ENCODE results near the gene LIPE.
"Not testable (repeated sequence)": the region's sequence is repeated elsewhere in the genome, so short reads cannot be mapped to it uniquely, and the experiment has no call there.

LIPE gene, protein sequence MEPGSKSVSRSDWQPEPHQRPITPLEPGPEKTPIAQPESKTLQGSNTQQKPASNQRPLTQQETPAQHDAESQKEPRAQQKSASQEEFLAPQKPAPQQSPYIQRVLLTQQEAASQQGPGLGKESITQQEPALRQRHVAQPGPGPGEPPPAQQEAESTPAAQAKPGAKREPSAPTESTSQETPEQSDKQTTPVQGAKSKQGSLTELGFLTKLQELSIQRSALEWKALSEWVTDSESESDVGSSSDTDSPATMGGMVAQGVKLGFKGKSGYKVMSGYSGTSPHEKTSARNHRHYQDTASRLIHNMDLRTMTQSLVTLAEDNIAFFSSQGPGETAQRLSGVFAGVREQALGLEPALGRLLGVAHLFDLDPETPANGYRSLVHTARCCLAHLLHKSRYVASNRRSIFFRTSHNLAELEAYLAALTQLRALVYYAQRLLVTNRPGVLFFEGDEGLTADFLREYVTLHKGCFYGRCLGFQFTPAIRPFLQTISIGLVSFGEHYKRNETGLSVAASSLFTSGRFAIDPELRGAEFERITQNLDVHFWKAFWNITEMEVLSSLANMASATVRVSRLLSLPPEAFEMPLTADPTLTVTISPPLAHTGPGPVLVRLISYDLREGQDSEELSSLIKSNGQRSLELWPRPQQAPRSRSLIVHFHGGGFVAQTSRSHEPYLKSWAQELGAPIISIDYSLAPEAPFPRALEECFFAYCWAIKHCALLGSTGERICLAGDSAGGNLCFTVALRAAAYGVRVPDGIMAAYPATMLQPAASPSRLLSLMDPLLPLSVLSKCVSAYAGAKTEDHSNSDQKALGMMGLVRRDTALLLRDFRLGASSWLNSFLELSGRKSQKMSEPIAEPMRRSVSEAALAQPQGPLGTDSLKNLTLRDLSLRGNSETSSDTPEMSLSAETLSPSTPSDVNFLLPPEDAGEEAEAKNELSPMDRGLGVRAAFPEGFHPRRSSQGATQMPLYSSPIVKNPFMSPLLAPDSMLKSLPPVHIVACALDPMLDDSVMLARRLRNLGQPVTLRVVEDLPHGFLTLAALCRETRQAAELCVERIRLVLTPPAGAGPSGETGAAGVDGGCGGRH

DNA sequence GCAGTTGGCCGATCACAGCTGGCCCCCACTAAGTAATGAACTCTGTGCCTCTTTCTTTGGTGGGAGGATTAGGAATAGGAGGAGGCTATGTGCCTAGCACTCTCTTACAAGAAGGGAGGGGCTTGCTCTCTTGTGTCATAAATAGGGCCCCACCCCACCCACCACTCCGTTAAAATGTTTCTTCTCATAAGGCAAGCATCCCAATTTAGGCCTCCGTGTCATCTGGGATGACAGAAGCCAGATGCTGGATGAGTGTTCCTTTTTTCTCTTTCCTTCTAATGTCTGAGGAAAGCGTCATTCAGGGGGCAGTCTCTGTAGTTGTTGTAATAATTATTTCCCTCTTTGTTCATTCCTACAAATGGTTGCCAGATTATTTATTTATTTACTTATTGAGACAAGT is at the start of gene LIPE:
LIPE (minus strand) TSS at position 76 of the 400 bp plus-strand sequence. CDS start 239 bp downstream, outside the sequence.
- FAIRE-seq (no peak), DNase-seq (ENCODE audit: low spot score) (no peak)

DNA sequence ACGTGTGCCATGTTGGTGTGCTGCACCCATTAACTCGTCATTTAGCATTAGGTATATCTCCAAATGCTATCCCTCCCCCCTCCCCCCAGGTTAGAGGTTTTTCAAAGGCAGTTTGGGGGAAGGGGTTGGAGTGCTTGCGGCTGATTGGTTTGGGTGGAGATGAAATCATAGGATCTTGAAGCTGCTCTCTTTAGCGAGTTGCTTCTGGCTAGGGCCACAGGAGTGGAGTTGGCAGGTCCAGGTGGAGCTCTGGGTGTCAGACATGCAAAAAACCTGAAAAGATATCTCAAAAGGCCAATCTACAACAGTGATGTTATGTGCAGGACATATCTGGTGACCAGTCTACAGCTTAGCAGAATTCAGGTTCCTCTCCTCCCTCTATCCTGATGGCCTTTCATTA is 48.2 kb upstream of the LIPE start:
- DNase-seq (ENCODE audit: low spot score): no peak
- FAIRE-seq: no peak

DNA sequence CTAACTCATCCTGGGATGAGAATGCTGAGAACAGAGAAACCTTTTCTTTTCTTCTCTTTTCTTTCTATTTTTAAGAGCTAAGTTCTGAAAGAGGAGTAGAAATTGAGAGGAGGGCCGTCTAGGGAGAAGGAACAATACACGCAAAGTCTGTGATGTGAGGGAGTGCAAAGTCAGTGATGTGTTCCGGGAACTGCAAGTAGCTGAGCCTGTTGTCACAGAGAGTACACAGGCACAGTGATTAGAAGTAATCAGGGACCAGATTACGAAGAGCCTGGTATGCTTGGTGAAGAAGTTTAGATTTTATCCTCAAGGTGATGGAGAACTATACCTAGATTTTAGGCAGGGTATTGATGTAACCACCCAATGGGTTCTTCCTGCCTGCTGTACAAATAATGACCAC is 47.6 kb upstream of the LIPE start:
- DNase-seq (ENCODE audit: low spot score): no peak
- FAIRE-seq: no peak

DNA sequence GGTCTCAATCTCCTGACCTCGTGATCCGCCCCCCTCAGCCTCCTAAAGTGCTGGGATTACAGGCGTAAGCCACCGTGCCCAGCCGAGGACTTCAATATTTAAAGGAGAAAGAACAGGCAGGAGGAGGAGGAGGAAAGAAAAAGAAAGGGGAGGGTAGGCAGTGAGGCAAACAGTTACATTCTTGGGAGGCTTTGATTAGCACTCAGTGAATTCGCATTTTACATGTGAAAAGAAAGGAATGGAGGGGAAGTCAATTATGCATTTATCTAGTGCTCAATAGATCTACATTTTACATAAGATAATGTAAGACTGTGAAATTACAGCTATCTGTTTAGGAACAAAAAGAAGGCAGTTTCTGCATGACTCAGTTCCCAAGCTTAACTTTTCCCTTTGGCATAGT is 46.5 kb upstream of the LIPE start:
- FAIRE-seq: no peak
- DNase-seq (ENCODE audit: low spot score): no peak

DNA sequence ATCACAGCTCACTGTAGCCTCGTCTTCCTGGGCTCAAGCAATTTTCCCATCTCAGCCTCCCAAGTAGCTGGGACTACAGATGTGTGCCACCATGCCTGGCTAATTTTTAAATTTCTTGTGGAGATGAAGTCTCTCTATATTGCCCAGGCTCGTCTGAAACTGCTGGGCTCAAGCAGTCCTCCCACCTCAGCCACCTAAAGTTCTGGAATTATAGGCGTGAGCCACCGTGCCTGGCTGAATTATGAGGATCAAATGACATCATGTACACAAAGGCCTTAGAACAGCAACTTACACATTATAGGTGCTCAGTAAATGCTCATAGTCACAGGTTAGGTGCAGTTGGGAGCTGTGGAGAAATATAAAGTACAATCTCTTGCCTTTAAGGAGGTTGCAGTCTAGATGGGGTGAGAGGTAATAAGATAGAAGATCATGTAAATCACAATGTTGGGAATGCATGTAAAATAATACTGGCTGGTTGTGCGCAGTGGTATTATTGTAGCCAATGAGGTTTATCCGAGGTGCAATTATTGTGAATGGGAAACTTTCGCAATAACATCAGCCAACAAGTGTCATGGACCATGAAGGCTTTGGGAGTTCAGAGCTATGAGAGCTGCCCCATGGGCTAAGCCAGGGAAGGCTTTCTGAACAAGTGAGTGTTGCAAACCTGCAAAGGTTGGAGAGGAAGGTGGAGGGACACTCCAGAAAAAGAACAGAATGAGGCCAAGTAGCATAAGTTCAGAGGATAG is 45.4 kb upstream of the LIPE start:
- DNase-seq (ENCODE audit: low spot score): no peak
- FAIRE-seq: no peak

DNA sequence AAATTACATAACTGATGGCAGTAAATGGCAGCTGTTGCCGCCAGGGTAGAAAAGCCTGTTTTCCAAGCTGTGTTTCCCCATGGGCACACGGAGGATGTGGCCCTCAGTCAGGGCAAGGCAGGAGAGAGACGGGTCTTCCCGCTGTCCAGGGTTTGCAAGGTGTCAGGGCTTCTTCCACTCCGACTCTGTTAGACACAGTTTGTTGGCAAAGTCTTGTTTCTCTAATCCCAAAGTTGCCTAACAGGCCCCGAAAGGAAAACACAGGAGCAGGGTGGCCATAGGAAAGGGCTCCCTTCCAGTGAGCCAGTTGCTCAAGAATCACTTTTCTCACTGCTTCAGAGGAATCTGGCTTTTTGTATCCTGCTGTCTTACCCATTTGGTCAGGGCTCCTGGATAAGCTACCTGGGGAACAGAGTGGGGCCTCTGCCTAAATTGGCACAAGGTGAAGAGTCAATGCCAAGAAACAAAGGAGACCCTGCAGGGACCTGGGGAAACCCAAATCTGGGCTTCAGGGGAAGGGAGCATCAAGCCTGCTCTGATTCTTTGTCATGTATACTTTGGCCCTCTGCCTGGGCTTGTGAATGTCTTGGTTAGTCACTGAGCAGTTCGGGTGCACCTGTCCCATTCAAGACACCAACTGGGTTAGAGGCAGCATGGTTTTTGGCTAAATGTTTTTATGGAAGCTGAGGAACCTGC is 44.5 kb upstream of the LIPE start:
- DNase-seq (ENCODE audit: low spot score) (no peak), FAIRE-seq (no peak)

DNA sequence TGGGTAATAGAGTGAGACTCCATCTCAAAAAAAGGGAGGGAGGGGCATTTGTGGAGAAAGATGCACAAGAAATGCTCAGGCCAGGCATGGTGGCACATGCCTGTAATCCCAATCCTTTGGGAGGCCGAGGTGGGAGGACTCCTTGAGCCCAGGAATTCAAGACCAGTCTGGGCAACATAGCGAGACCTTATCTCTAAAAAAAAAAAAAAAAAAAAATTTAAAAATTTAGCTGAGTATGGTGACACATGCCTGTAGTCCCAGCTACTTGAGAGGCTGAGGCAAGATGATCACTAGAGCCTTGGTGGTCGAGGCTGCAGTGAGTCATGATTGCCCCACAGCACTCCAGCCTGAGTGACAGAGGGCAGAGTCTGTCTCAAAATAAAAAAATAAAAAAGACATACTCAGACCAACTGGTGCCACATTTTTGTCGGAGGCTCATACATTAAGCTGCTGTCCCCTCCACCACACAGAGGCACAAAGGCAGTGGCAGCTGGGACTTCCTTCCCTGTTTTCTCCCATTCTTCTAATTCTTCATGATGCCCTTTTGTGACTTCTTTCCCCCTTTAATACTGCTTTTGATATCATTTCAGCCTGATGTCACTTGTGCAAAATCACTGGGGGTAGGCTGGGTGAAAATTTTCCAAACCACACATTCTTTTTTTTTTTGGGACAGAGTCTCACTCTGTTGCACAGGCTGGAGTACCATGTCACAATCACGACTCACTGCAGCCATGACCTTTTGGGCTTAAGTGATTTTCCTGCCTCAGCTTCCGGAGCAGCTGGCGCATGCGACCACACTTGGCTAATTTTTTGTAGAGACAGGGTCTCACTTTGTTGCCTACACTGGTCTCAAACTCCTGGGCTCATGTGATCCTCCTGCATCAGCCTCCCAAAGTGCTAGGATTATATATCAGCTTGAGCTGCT is 42.4 kb upstream of the LIPE start:
- DNase-seq (ENCODE audit: low spot score) (no peak), FAIRE-seq (no peak)

DNA sequence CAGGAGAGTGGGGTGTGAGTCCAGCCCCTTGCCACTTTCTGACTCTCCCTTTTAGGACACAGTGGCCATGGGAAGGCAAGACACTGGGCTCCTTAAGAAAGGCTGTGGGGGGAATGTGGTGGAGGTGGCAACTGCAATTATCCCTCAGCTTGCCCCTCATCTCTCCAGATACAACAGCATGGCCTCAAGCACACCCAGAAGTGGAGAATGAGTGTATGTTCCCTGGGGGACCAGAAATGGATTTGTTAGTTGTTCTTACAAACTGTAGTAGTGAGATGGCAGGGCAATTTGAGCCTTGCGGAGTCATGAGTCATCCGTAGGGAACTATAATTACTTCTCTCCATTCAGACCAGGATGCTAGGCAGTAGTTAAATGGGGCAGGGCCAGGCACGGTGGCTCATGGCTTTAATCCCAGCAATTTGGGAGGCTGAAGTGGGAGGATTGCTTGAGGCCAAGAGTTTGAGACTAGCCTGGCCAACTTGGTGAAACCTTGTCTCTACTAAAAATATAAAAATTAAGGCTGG is 41.1 kb upstream of the LIPE start:
- FAIRE-seq (peak; percentile 30), DNase-seq (ENCODE audit: low spot score) (peak; percentile 51)

DNA sequence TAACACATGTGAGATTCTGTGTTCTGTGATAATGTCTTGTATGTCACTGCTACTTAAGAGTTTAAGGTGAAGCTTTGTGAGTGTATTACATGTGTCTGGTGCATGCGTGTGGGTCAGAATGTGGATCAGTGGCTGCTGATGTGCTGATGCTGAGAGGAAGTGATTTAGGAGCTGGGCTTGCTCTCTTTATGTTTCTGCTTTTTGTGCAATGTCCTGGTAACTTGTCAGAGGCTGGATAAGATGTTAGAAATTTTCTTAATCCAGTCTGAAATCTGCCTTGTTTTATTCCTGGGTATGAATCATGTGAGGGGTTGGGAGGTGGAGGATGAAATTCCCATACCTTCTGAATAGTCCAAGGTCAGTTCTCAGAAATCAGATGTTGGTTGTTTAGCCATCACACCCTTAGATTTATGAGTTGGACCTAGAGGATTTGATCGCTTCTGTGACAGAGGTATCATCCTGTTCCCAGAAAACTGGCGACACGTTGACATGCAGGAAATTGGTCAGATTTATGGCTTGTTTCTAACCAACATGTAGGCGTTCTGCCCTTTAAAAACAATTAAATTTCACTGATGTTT is 40.1 kb upstream of the LIPE start:
- FAIRE-seq (no peak), DNase-seq (ENCODE audit: low spot score) (no peak)

DNA sequence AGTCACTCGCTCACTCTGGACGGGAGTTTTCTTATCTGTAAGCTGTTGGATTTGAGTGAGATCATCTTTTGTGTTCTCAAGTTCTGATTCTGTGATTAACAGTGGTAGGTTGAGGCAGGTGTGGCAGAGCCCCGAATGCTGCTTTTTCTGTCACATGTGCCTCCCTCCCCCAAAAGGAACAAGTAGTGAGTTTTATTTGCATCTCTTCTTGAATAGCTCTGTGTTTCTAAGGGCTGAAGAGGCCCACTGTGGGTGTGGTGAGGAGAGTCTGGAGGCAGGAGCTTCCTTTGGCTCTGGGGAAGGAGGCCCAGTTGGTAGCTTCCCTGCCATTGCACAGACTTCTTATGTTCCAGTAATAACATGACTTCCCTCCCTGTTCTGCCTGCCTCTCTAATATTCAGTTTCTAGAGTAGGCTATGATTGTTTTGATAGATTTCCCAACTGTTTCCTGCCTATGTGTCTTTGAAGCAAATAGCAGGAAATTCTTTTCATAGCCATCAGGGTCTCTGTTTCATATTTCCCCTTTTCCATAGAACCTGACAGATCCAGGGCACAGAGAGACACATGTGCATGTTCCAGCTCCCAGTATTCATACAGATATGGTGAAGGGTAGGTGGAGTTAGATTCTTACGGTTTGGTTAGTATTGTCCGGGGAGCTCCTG is 39.5 kb upstream of the LIPE start:
- DNase-seq (ENCODE audit: low spot score): no peak
- FAIRE-seq: no peak

DNA sequence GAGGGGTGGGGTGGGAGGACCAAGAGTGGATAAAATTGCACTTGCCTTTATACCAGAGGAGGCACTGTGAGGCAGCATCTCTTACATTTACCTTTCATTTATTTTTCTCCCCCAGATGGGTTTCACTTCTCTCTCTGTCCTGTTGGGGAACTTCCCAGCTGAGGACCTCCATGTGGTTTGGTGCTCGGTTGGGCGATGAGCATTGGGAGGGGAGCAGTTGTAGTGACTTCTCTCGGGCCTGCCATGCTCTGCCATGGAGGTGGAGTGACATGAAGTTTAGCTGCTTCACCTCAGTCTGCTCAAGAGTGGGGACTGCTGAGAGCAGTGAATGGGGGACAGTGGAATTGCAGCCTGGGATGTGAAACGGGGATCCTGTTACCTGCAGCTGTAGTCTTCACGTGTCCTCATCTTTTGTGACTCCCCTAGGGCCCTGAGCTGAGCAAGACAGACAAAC is 38.7 kb upstream of the LIPE start:
- FAIRE-seq (no peak), DNase-seq (ENCODE audit: low spot score) (no peak)

DNA sequence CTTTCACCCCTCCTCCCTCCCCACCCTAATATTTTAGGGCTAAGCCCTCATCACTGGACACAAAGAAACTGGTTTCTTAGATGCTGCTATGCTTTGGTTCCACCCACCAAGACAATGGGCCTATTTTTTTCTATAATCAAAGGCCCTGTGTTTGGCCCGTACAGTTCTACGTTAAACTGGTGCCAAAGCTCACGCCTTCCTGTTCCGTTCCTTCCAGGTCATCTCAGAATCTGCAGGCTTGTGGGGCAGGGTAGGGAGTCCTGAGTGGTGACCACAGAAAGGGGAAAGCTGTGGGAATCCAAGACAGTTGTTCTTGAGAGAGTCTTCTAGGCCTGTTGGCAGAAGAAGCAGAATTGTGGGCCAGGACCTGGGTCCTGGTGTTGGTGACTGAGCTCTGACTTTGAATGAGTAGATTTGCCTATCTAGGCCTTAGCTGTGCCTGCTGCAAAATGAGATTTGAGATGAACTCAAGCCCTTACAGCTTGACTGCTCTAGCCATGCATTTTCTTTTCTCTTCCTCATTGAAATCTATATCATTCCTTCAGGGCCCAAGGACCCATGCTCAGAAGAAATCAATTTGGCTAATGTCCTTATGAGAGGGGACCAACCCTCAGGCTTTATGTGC is 34.6 kb upstream of the LIPE start:
- DNase-seq (ENCODE audit: low spot score) (no peak), FAIRE-seq (no peak)

DNA sequence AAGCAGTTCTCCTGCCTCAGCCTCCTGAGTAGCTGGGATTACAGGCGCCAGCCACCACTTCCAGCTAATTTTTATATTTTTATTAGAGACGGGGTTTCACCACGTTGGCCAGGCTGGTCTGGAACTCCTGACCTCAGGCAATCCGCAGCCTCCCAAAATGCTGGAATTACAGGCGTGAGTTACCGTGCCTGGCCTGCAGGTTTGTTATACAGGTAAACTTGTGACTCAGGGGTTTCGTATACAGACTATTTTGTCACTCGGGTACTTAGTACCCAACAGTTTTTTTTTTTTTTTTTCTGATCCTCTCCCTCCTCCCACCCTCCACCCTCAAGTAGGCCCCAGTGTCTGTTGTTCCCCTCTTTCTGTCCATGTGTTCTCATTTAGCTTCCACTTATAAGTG is 34.0 kb upstream of the LIPE start:
- not testable (repeated sequence) for DNase-seq (ENCODE audit: low spot score); FAIRE-seq

DNA sequence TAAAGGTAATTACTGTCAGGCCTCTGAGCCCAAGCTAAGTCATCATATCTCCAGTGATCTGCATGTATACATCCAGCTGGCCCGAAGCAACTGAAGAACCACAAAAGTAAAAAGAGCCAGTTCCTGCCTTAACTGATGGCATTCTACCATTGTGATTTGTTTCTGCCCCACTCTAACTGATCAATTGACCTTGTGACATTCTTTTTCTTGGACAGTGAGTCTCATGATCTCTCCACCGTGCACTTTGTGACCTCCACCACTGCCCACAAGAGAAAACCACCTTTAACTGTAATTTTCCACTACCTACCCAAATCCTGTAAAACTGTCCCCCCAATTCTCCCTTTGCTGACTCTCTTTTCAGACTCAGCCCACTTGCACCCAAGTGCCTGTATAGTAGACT is 32.7 kb upstream of the LIPE start:
- FAIRE-seq: no peak
- no peak for DNase-seq (ENCODE audit: low spot score)

DNA sequence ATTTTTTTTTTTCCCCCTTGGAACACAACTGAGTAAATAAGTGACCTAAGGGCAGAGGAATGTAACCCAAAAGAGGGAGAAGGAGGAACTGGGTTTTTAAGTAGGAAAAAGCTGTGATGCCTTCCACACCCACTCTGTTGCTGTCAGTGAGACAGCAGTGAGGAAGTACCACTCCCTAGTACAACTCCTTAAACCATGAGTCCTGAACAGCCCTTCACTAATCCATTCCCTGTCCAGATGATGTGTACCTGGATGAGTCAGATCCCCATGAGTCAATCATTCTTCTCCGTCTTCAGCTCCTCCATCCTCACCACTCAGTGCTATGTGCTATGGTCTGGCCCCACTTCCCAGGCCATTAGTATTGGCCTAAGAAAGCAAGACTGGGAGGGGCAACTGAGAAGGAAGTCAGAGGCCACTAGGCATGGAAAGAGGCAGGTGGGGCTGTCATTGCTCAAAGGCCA is 28.5 kb upstream of the LIPE start:
- DNase-seq (ENCODE audit: low spot score) (peak; percentile 54), FAIRE-seq (no peak)

DNA sequence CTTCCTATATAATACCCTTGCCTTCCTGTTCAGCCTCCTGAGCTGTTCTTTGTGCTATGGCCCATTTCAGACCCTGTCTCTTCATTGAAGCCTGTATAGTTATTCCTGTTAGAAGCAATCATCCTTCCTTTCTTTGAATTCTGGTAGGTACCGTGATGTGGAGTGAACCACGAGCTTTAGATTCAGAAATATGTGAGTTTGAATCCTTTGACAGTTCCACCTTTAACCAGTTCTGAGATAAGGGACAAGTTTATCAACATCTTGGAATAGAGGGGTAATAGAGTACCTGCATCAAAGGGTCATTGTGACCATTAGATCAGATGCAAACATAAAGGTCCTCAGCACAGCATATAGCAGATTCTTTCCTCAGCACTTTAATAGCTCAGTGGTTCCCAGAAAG is 27.9 kb upstream of the LIPE start:
- DNase-seq (ENCODE audit: low spot score): no peak
- no peak for FAIRE-seq

DNA sequence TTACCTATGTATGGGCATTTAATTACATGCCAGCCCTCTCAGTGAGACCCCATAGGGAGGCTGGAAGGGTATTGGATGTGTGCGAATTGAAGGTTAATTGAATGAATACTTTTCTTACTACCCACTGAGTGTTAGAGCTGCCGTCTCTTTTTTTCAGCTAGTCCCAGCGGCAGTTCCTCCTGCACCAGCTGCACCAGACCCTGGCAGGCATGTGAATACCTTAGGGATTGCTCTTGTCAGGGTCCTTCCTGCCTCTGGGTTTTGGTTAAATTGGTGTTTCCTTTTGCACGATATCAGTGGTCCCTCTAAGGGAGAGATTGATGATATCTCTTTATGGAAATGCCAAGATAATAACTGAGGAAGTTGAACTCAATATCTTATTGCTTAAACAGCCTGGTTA is 25.4 kb upstream of the LIPE start:
- DNase-seq (ENCODE audit: low spot score): no peak
- FAIRE-seq: no peak
